ENCODE results near the gene LMX1A. TPM values are rescaled to one million over a fixed set of nuclear protein-coding genes. Genes with fewer than 3 reads are reported as not detected.
A peak's percentile ranks its signal among the peaks of the same experiment; 100 is the strongest.

LMX1A gene
- not detected in 2 replicates for total RNA-seq
- long read RNA-seq: 0 reads

GRCh38 chr1:165355977-165356811, at the start of gene LMX1A:
TSS of gene LMX1A (minus strand) at chr1:165356715. CDS start at chr1:165355559, 1,156 bp downstream.
- peak within 1 kb of the TSS; percentile 64 for H3K4me3 Mint-ChIP-seq
- no peak within 1 kb of the TSS for H3K27ac Mint-ChIP-seq (ENCODE audit: unreplicated experiment)
- H3K27me3 Mint-ChIP-seq (ENCODE audit: low read depth): peaks cover 97% of the 10 kb centered on the region
- no peaks in the 10 kb centered on the region for H3K9me3 Mint-ChIP-seq
- no peaks in the 10 kb centered on the region for H3K36me3 Mint-ChIP-seq (ENCODE audit: low read depth)
- DNase-seq (ENCODE audit: low read depth, low spot score): no peak
- H3K4me1 Mint-ChIP-seq: peaks cover 26% of the 10 kb centered on the region
- no peak for TF ChIP-seq CTCF (conservative IDR thresholded peaks at IDR 0.05)

- Mint-ChIP-seq H3K9me3 (peaks cover 2% of the 10 kb centered on the region), H3K27me3 (ENCODE audit: low read depth) (no peaks in the 10 kb centered on the region), H3K27ac (ENCODE audit: unreplicated experiment) (no peak overlapping the region), H3K4me3 (no peak overlapping the region), H3K4me1 (peaks cover 13% of the 10 kb centered on the region), H3K36me3 (ENCODE audit: low read depth) (no peaks in the 10 kb centered on the region)
- peak; percentile 78 for TF ChIP-seq CTCF (conservative IDR thresholded peaks at IDR 0.05)
- peak; percentile 29 for DNase-seq (ENCODE audit: low read depth, low spot score)
Observed at GRCh38 chr1:165403835-165404482, 47.4 kb upstream of the LMX1A start.

GRCh38 chr1:165402517-165403111, 46.1 kb upstream of the LMX1A start:
- H3K4me3 Mint-ChIP-seq: no peak overlapping the region
- H3K9me3 Mint-ChIP-seq: no peaks in the 10 kb centered on the region
- H3K36me3 Mint-ChIP-seq (ENCODE audit: low read depth): no peaks in the 10 kb centered on the region
- no peak overlapping the region for H3K27ac Mint-ChIP-seq (ENCODE audit: unreplicated experiment)
- no peaks in the 10 kb centered on the region for H3K27me3 Mint-ChIP-seq (ENCODE audit: low read depth)
- DNase-seq (ENCODE audit: low read depth, low spot score): no peak
- H3K4me1 Mint-ChIP-seq: peaks cover 9% of the 10 kb centered on the region
- TF ChIP-seq CTCF (conservative IDR thresholded peaks at IDR 0.05): no peak

GRCh38 chr1:165397944-165398343, 41.4 kb upstream of the LMX1A start:
- Mint-ChIP-seq H3K27me3 (ENCODE audit: low read depth) (peaks cover 4% of the 10 kb centered on the region), H3K4me3 (no peak overlapping the region), H3K27ac (ENCODE audit: unreplicated experiment) (no peak overlapping the region), H3K9me3 (no peaks in the 10 kb centered on the region), H3K36me3 (ENCODE audit: low read depth) (no peaks in the 10 kb centered on the region), H3K4me1 (peaks cover 12% of the 10 kb centered on the region)
- DNase-seq (ENCODE audit: low read depth, low spot score): no peak
- no peak for TF ChIP-seq CTCF (conservative IDR thresholded peaks at IDR 0.05)

- Mint-ChIP-seq H3K4me1 (peaks cover 14% of the 10 kb centered on the region), H3K9me3 (no peaks in the 10 kb centered on the region), H3K4me3 (no peak overlapping the region), H3K36me3 (ENCODE audit: low read depth) (no peaks in the 10 kb centered on the region), H3K27ac (ENCODE audit: unreplicated experiment) (no peak overlapping the region), H3K27me3 (ENCODE audit: low read depth) (peaks cover 24% of the 10 kb centered on the region)
- no peak for TF ChIP-seq CTCF (conservative IDR thresholded peaks at IDR 0.05)
- no peak for DNase-seq (ENCODE audit: low read depth, low spot score)
Observed at GRCh38 chr1:165395901-165396300, 39.4 kb upstream of the LMX1A start.
